ENCODE measurements around the gene TEAD1. TPM values are rescaled to one million over a fixed set of nuclear protein-coding genes. Genes with fewer than 3 reads are reported as not detected.
A peak's percentile ranks its signal among the peaks of the same experiment; 100 is the strongest.

TEAD1 gene
- total RNA-seq, 1 donor from 2014 or later = 154 TPM

- Mint-ChIP-seq H3K36me3 (ENCODE audit: unreplicated experiment) (peaks cover 16% of the 10 kb centered on the region), H3K9me3 (ENCODE audit: unreplicated experiment) (no peaks in the 10 kb centered on the region), H3K27ac (ENCODE audit: unreplicated experiment) (peak overlapping the region; percentile 60), H3K4me3 (ENCODE audit: unreplicated experiment) (no peak overlapping the region), H3K27me3 (ENCODE audit: unreplicated experiment) (no peaks in the 10 kb centered on the region), H3K4me1 (ENCODE audit: unreplicated experiment) (peaks cover 65% of the 10 kb centered on the region)
- TF ChIP-seq CTCF (IDR thresholded peaks at IDR 0.05) = no peak
- no peak for DNase-seq (ENCODE audit: extremely low spot score, unreplicated experiment)
These were observed 90.1 kb downstream of the TEAD1 start for GRCh38 chr11:12764187-12764914.

- no peak for DNase-seq (ENCODE audit: extremely low spot score, unreplicated experiment)
- H3K4me1 Mint-ChIP-seq (ENCODE audit: unreplicated experiment) = peaks cover 61% of the 10 kb centered on the region
- no peaks in the 10 kb centered on the region for H3K27me3 Mint-ChIP-seq (ENCODE audit: unreplicated experiment)
- no peak overlapping the region for H3K4me3 Mint-ChIP-seq (ENCODE audit: unreplicated experiment)
- peak overlapping the region; percentile 89 for H3K27ac Mint-ChIP-seq (ENCODE audit: unreplicated experiment)
- H3K36me3 Mint-ChIP-seq (ENCODE audit: unreplicated experiment) = peaks cover 16% of the 10 kb centered on the region
- no peaks in the 10 kb centered on the region for H3K9me3 Mint-ChIP-seq (ENCODE audit: unreplicated experiment)
- no peak for TF ChIP-seq CTCF (IDR thresholded peaks at IDR 0.05)
These were observed 91.2 kb downstream of the TEAD1 start for GRCh38 chr11:12765428-12765827.

- H3K27ac Mint-ChIP-seq (ENCODE audit: unreplicated experiment) = peak overlapping the region; percentile 64
These were observed 92.8 kb downstream of the TEAD1 start for GRCh38 chr11:12767027-12767426.

GRCh38 chr11:12767577-12767976 lies 93.4 kb downstream of the TEAD1 start:
- peaks cover 50% of the 10 kb centered on the region for H3K4me1 Mint-ChIP-seq (ENCODE audit: unreplicated experiment)
- peaks cover 18% of the 10 kb centered on the region for H3K36me3 Mint-ChIP-seq (ENCODE audit: unreplicated experiment)
- no peak for TF ChIP-seq CTCF (IDR thresholded peaks at IDR 0.05)
- no peaks in the 10 kb centered on the region for H3K27me3 Mint-ChIP-seq (ENCODE audit: unreplicated experiment)
- H3K27ac Mint-ChIP-seq (ENCODE audit: unreplicated experiment) = peak overlapping the region; percentile 64
- H3K9me3 Mint-ChIP-seq (ENCODE audit: unreplicated experiment) = no peaks in the 10 kb centered on the region
- no peak for DNase-seq (ENCODE audit: extremely low spot score, unreplicated experiment)
- H3K4me3 Mint-ChIP-seq (ENCODE audit: unreplicated experiment) = no peak overlapping the region

More at GRCh38 chr11:12767027-12767426, 92.8 kb downstream of the TEAD1 start:
- TF ChIP-seq CTCF (IDR thresholded peaks at IDR 0.05) = no peak
- Mint-ChIP-seq H3K36me3 (ENCODE audit: unreplicated experiment) (peaks cover 16% of the 10 kb centered on the region), H3K4me3 (ENCODE audit: unreplicated experiment) (no peak overlapping the region), H3K27me3 (ENCODE audit: unreplicated experiment) (no peaks in the 10 kb centered on the region), H3K4me1 (ENCODE audit: unreplicated experiment) (peaks cover 50% of the 10 kb centered on the region), H3K9me3 (ENCODE audit: unreplicated experiment) (no peaks in the 10 kb centered on the region)
- DNase-seq (ENCODE audit: extremely low spot score, unreplicated experiment) = no peak

- no peaks in the 10 kb centered on the region for H3K27me3 Mint-ChIP-seq (ENCODE audit: unreplicated experiment)
- TF ChIP-seq CTCF (IDR thresholded peaks at IDR 0.05) = no peak
- H3K4me1 Mint-ChIP-seq (ENCODE audit: unreplicated experiment) = peaks cover 52% of the 10 kb centered on the region
- no peaks in the 10 kb centered on the region for H3K9me3 Mint-ChIP-seq (ENCODE audit: unreplicated experiment)
- peaks cover 22% of the 10 kb centered on the region for H3K36me3 Mint-ChIP-seq (ENCODE audit: unreplicated experiment)
- no peak overlapping the region for H3K4me3 Mint-ChIP-seq (ENCODE audit: unreplicated experiment)
- DNase-seq (ENCODE audit: extremely low spot score, unreplicated experiment) = no peak
- H3K27ac Mint-ChIP-seq (ENCODE audit: unreplicated experiment) = no peak overlapping the region
These were observed 94.8 kb downstream of the TEAD1 start for GRCh38 chr11:12768726-12769673.
